Nucleus accumbens (tissue), 56 donors: Measurements from ENCODE around the gene SERPINB6.
A peak's percentile ranks its signal among the peaks of the same experiment; 100 is the strongest.

Experiments used
- DNase-seq, 56 donors: peaks; one replicate each; lab custom pipeline; 2025; lab: John Stamatoyannopoulos, UW

Gene SERPINB6

GRCh38 chr6:3001146-3001772, 29.9 kb upstream of the SERPINB6 start:
- DNase-seq = no peak

- DNase-seq = peak; percentile 45 to 98 (median 84)
Observed at GRCh38 chr6:2999618-3000557, 28.5 kb upstream of the SERPINB6 start, which contains the start of gene NQO2. Gene NQO2 (plus strand): TSS chr6:2999894. CDS start chr6:3006553, 6,659 bp downstream.

- DNase-seq = peak in 8 of 56 donors; percentile 36 to 77 (median 62)
Observed at GRCh38 chr6:2998998-2999617, 27.7 kb upstream of the SERPINB6 start.

GRCh38 chr6:2998249-2998997, 27.1 kb upstream of the SERPINB6 start:
- DNase-seq = peak in 27 of 56 donors; percentile 8 to 60 (median 40)

- DNase-seq = no peak
Observed at GRCh38 chr6:2993755-2994317, 22.5 kb upstream of the SERPINB6 start.

- no peak for DNase-seq
Observed at GRCh38 chr6:2992330-2992979, 21.1 kb upstream of the SERPINB6 start.

GRCh38 chr6:2990932-2991506, 19.7 kb upstream of the SERPINB6 start:
- peak in 2 of 56 donors; percentile 40 to 63 for DNase-seq

- DNase-seq = peak in 32 of 56 donors; percentile 8 to 74 (median 32)
Observed at GRCh38 chr6:2990248-2990931, 19.0 kb upstream of the SERPINB6 start.

GRCh38 chr6:2989332-2990247, 18.2 kb upstream of the SERPINB6 start:
- peak; percentile 21 to 98 (median 88) for DNase-seq

- DNase-seq = peak; percentile 70 to 98 (median 88)
Observed at GRCh38 chr6:2988426-2989331, 17.3 kb upstream of the SERPINB6 start.

GRCh38 chr6:2988094-2988425, 16.7 kb upstream of the SERPINB6 start:
- DNase-seq = no peak

- no peak for DNase-seq
Observed at GRCh38 chr6:2986722-2987221, 15.4 kb upstream of the SERPINB6 start.

GRCh38 chr6:2984738-2985406, 13.5 kb upstream of the SERPINB6 start:
- no peak for DNase-seq

- DNase-seq = no peak
Observed at GRCh38 chr6:2982426-2983117, 11.2 kb upstream of the SERPINB6 start.

GRCh38 chr6:2980465-2980855, 9.1 kb upstream of the SERPINB6 start:
- DNase-seq = no peak
